ENCODE results near the gene COG6.

The COG6 gene

DNA sequence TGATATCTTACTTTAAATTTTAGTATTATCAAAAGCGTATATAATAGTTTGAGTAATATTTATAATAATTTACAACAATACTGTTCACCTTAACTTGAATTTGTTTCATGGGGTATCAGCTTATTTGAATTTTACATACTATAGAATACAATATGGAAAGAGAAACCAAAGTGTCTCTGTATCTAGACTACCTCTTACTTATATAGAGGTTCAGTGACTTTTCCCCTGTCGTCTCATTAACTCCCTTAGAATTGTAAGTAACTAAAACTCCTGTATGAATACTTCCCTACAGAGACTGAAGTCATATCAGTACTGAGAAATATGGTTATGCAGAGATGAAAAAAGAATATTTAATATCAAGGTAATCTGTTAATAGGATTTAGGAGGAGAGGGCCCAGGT, 26.8 kb downstream of the COG6 start:
- no peak for DNase-seq (ENCODE audit: low read depth)

DNA sequence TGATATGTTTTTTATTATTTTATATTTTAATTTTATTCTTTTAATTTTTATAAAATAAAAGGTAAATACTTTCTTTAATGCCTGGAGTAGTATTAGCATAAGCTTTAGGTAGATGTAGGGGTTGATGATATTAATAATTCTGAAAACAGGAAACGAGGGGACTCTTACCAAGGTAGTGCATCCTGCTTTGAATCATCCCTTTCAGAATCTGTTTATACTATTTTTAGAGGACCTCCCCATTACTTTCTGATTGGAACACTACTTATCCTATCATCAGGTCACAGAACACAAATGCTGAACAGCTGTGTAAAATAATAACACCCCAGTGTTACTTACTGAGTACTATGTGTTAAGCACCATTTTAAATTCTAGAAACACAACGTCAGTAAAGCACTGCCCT, 27.3 kb downstream of the COG6 start:
- DNase-seq (ENCODE audit: low read depth) = no peak

DNA sequence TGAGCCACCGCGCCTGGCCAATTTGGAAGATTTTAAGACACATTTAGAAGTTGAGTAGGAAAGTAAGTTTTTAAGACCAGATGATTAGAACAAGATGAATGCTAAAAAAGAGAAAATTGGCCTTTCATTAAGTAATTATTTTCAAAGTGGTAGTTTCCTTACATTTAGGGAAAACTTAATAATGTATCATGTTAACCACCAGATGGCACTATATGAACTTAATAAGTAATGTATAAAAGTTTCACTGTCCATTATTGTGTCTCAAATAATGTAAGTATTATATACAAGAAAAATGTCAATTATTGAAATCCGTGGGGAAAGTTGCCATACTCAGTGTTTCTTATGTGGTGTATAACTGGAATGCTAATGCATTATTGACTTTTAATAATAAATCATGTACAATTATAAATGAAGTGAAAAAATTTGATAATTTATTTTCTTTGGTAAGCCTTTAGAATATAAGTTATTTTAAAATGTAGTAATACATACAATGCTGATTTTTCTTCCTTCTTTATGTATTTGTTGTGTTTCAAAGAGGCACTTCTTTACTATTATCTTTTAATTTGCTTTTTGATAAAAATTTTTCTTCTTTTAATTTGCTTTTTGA, 29.2 kb downstream of the COG6 start:
- DNase-seq (ENCODE audit: low read depth) = no peak

DNA sequence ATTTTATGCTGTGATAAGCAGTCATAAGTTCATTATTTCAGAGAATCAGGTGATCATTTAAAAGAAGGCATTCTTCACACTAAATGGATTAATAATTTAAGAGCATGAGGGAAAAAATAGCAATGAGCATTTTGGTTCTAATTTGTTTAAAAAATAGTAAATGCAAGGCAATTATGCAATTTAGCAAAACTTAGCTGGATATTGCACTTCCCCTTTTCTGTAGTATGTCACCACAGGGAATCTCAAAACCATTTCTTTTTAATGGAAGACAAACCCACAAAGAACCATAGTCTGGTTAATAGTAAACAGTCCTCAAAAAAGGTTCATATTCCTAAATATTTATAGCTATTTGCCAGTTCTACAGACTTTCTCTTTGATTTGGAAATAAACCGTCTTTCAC, 30.2 kb downstream of the COG6 start:
- DNase-seq (ENCODE audit: low read depth) = no peak

DNA sequence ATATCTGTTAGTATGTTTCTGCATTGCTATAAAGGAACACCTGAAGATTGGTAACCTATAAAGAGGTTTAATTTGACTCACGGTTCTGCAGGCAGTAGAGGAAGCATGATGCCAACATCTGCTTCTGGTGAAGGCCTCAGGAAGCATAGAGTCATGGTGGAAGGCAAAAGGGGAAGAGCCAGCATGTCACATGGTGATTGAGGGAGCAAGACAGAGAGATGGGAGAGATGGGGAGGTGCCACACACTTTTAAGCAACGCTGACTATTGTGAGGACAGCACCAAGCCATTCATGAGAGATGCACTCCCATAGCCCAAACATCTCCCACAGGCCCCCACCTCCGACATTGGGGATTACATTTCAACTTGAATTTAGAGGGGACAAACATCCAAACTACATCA, 32.8 kb downstream of the COG6 start:
- DNase-seq (ENCODE audit: low read depth) = no peak

DNA sequence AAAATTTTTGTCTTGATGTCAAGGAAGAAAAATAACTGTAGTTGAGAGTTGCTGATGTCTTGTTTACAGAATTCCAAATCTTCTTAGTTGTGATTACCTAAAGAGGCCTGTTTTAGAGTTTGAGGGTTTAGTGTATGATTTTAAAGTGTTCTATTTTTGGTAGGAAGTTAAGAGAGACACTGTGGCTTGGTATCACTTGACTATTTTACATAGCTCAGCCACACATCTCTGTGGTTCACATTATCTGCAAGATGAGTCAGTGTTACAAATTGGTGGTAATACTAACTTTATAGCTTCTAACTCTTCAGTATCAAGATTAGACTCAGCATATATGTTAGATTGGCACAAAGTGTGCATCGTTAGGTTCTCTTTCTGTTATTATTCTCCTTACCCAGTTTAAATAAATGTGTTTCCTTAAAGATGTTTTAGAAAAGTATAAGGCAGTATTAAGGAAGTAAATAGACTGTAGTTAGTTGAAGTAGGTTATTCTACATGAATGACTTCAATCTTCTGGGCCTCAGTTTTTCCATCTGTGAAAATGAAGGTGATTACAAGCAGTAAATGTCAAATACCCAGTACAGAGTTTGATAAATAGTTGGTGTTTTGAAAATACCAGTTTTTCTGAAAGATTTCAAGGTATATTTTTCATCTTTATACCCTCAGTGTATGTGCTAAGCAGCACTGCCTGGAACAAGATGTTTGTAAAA, 33.4 kb downstream of the COG6 start:
- DNase-seq (ENCODE audit: low read depth) = no peak

DNA sequence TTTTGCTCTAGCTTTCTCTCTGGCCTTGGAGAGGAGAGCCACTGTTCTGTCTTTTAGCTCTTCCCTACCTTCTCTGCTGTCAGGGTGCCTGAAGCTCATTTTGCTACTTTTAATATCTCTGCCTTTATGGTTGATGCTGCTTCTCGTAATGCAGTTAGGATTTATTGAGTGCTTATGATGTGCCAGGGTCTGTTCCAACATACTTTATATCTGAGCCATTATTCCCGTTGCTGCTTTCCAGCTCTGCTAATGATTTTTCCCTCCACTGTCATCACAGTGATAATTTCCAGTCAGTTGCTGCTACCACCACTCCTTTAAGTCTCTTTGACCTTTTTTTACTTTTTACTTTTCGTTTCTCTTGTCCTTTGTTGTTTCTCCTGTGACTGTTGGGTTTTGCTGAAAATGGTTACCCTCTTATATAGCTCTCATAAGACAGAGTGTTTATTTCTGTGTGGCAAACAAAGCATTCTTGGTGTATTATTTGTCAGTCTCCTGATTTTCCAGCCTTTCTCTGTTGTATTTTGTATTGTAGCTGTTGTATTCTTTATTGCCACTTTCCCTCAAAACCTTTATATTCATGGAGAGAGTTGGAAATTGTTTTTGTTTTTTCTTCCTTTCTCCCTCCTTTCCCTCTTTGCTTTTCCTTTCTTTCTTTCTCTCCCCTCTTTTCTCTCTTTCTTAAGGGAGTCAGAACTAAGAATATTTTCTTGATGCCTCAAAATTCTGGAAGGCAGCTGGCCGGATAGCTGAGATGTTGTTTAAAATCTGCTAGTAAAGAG, 37.4 kb downstream of the COG6 start:
- DNase-seq (ENCODE audit: low read depth) = no peak

DNA sequence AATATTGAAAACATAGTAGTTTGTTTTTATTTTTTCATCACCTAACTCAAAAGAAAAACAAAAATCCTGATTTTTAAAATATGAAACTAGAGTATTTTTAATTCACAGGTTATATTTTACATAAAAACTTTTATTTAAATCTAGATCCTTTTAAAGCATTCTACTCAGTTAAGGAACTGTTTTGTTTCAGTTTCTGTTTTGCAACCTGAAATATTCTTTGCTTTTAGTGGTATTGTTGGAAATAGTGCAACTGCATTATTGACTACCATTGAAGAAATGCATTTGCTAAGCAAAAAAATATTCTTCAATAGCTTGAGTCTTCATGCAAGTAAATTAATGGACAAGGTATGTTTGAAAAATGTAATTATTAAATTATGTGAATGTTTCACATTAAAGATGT, 43.8 kb downstream of the COG6 start:
- no peak for DNase-seq (ENCODE audit: low read depth)

DNA sequence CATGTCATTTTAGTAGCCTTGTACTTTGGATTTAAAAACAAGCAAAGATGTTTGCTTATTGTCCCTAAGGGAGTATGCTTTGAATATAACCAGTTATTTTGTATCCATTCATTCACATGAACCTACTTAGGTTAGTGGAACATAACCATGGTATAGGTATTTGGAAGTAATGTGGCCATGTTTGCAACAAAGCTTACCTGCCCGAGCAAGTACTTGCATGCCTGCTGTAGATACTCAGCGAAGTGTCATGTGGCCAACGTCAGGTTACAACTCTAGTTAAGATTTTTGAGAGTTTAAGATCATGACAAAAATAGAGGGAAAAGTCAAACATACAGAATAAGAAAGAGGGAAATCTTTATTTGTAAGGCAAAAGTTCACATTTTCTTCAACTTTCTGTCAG, 57.2 kb downstream of the COG6 start:
- DNase-seq (ENCODE audit: low read depth) = no peak

DNA sequence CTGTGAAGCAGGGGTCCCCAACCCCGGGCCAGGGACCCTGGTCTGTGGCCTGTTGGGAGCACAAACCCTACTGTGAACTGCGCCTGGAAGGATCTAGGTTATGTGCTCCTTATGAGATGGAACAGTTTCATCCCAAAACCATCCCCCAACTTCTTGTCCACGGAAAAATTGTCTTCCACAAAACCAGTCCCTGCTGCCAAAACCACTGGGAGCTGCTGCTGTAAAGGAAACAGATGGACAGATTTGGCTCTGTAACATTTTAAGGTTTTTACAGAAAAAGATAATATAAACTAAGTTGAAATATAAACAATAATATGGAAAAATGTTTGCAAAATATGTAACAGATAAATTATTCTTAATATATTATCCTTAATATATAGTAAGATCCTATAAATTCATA, 73.7 kb downstream of the COG6 start:
- no peak for DNase-seq (ENCODE audit: low read depth)

DNA sequence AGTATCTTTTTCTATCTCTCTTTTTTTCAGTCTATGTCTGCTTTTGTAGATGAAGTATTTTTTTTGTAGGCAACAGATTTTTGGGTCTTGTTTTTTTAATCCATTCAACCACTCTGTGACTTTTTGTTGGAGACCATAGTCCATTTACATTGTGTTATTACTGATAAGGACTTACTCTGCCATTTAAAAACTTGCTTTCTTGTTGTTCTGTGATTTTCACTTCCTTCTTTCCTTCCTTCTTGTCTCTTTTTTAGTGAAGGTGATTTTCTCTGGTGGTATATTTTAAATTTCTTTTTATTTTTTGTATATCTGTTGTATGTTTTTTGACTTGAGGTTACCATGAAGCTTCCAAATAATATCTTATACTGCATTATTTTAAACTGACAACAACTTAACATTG, 79.5 kb downstream of the COG6 start:
- DNase-seq (ENCODE audit: low read depth) = no peak

DNA sequence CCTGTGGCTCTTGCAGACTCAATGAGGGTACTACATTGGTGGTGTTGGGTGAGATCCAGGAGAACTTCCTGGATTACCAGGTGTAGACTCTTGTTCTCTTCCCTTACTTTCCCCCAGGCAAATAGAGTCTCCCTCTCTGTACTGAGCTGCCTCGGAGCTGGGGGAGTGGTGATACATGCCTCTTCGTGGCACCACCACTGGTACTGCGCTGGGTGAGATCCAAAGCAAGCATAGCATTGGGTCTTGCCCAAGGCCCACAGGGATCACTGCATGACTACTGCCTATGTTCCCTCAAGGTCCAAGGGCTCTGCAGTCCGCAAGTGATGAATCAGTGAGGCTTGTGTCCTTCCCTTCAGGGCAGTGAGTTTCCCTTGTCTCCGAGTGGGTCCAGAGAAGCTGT, 81.6 kb downstream of the COG6 start:
- DNase-seq (ENCODE audit: low read depth) = no peak

DNA sequence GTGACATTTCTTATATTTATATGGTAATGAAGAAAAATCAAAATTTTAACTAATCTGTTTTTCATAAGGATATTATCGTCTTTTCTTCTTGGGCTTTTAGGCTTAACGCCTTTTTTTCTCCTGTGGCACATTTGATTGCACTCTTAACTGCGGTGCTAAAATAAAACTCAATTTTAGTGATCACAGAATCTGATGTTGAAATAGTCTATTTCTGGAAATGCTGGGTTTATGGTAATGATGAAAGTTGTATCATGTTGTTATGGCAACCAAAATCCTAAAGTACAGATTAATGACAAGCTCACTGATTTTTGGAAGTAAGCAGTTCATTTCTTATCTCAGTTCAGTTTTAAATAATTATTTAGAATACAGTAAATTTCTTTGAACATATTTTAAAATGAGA, 85.3 kb downstream of the COG6 start:
- DNase-seq (ENCODE audit: low read depth) = no peak

DNA sequence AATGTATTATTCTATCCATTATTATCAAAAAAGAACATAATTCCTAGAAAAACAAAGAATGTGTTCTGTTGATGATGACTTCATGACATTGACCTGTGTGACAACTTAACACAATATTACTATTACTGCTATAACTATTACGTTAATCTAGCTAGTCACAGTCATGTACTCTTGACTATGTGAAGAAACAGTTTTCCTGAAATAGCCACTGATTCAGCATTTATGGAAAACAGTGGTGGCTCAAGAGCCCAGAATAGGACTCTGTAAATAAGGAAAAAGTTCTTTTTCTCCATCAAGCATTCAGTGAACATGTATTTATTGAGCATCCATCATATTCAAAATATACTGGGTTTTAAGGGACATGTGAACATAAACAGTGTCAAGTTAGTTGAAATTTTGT, 93.5 kb downstream of the COG6 start:
- DNase-seq (ENCODE audit: low read depth) = no peak

DNA sequence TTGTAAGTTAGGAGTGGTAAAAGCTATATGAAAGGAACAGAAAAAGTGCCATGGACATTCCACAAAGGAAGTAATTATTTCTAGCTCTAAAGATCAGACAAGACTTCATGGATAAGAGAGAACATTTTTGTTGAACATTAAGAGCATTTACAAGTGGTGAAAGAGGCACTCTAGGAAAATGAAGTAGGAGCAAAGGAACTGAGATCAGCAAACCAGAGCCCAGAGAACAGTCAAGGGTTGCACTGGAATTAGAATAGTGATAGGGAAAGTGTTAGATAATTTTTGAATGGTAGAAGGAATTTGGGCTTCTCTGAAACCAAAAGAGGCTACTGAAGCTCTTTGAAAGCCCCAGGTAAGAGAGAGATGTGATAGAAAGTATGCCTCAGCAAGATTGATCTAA, 94.1 kb downstream of the COG6 start:
- no peak for DNase-seq (ENCODE audit: low read depth)

DNA sequence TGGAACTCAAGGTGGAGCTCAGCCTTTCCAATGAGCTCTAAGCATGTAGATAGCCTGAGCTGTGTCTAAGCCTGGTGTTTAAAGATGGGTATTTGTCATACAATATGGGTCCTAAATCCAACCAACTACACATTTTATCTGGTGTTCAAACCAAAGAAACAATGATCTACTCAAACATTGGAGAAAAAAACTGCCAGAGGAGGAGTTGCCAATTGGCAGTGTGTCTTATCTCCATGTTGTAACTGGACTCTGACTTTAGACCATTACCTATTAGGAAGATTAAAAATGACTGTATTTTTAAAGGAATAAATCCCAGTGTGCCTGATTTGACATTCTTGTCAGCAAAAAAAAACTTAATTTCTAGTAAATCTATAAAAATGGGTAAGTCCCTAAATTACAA, 96.3 kb downstream of the COG6 start:
- DNase-seq (ENCODE audit: low read depth) = no peak

DNA sequence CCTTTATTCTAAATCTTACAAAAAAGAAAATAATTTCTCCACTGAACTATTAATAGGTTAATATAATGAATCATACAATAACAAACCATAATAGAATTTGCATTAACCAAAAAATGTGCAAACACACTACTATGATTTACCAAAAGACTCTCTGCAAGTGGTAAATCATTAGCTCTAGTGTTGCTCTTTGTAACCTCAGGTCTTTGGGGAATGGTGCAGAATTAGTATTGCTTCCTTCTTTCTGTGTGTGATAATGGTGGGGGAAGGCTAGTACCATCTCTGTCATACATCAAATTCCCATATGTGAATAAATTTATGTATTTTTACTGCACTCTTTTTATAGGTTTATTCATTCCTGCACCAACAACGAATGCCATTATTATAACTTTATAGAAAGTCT, 105.1 kb downstream of the COG6 start:
- no peak for DNase-seq (ENCODE audit: low read depth)

DNA sequence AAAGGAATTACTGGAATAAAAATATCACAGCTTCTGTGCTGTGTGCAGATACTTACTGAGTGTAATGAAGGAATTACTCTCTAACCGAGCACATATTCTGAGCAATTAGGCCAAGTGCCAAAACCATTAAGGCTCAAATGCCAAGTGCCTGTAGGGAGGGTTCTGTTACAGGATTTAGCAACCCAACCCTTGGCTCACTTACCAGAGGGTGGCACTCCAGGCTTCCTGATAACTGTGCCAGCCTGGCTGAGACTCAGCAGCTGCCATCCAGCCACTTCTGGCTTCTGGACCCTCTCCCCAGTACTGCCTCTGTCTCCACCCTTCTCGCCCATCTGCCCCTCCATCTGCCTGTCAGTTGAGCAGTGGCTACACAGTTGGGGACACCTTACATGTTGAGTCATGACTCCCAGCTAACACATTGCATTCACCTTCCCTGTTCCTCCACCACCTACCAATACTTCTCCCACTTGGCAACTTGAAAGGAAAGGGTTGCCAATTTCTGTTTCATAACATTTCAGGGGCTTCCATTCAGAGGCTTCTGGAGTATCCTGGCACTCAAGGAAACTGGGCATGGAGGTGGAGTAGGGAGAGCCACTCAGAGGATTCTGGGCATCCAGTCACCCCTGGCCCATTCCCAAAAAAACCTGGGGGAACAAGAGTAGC, 110.5 kb downstream of the COG6 start:
- DNase-seq (ENCODE audit: low read depth) = no peak

DNA sequence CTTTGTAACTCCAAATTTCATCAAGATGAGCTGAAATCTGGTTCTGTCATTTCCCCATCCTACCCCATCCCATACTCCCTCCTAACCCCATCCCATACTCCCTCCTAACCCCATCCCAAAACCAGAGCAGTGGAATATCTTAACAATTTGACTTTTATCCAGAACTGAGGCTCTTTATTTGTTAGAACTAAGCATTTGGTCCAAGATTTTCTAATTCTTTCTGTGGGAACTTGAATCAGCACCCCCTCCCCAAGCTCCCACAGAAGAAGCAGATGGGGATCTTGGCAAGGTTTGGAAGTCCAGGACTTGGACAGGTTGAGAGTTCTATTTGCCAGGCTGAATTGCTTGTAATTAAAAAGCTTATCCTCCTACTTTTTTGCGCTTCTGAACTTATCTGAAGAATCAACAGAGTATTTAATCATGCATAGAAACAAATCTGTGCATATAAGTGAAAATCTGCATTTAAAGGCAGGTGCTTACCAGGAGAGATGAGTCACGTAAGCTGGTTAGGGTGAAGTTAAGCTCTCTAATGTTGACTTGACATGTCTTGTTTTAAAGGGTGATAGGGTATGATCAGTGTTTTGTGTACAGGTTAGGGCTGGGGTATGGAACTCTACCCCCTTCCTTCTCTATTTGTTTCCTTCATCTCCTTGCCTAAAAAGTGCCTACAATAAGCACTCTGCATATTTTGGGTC, 111.1 kb downstream of the COG6 start:
- DNase-seq (ENCODE audit: low read depth) = no peak

DNA sequence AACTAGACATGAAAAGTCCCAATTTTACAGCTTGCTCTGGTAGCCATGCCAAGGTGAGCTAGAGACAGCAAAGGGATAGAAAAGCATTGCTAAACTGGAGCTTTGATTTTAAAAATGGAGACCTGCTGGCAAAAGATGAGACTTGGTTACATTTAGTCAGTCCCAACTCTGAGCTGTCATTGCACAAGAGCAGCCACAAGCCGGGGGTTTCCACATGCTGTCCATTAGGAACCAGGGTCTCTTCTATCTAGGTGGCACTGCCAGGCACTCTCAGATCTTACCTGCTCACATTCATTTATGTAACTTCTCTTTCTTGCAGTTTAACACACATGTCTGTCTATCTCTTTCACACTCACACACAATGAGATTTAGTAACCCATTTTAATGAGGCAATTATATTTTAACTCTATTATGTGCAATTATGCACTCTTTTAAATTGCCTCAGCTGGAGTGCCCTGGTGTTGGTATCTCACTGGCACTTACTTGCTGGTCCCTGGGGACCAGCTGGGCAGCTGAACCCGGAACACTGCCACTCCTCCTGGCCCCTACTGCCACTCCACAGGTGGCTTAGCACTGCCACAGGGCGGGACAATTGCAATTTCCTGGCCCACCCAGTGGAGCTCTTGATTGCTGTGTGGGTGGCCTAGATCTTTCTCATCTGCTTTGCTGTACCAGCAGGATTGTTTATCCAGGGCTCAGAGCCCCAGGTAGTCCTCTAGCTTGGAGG, 112.5 kb downstream of the COG6 start:
- no peak for DNase-seq (ENCODE audit: low read depth)

DNA sequence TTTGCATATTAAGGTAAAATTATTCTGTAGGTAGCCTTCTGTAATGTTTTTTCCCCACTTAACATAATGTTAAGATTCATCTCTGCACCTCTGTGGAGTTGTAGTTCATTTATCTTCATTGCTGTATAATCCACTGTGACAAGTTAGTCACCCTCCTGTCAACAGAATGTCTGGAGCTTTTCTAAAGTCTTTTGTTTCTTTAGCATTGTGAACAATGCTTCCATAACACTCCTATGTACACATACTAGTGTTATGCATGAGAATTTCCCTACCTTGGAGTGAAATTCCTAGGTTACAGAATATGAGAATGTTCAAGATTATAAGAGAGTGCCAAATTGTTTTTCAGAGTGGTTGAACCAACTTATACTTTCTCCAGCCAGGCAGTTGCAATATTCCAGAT, 113.5 kb downstream of the COG6 start:
- DNase-seq (ENCODE audit: low read depth) = no peak
